GM18519 (cell line): Measurements from ENCODE around the gene CTSF.
"Not testable (repeated sequence)": the region's sequence is repeated elsewhere in the genome, so short reads cannot be mapped to it uniquely, and the experiment has no call there.

ENCODE experiments used
- ATAC-seq: cut with Tn5 transposase; IDR thresholded peaks from one replicate; pipeline ENCODE4 v1.9.1; 2021; ENCODE audit warnings: mild to moderate bottlenecking, moderate library complexity; ENCODE audit not compliant: unreplicated experiment, low FRiP score

CTSF gene

GRCh38 chr11:66540598-66540997, 27.8 kb downstream of the CTSF start:
- not testable (repeated sequence) for ATAC-seq

DNA sequence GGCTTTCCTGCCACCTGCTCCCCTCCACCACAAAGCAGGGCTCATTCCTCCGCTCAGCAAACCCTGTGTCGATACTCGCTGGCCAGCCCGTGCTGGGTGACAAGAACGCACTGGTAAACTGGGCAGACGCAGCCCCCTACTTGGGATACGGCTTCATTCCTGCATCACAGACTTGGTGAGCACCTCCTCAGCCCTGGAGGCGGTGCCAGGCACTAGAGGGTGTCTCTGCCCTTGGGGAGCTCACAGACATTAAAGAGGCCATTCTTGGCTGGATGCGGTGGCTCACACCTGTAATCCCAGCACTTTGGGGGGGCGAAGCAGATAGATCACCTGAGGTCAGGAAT, 28.6 kb downstream of the CTSF start:
- ATAC-seq: no peak

GRCh38 chr11:66539170-66539869, 29.1 kb downstream of the CTSF start:
- no peak for ATAC-seq

DNA sequence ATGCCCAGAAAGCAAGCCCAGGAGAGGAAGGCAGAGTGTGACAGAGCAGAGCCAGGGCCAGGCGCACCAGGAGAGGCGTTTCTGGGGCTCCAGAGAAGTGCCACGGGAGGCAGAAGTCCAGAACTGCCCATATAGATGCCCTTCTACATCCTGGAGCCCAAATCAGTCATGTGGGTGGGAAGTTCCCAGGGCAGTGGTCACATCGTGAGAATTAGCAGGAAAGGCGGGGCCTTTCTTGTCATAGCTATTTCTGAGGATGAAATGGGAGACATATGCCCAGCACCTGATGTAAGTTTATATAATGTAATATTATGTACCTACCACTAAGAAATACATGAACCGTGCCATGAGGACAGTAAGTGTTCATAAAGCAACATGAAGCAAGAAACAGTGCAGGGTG, 35.6 kb downstream of the CTSF start:
- no peak for ATAC-seq

DNA sequence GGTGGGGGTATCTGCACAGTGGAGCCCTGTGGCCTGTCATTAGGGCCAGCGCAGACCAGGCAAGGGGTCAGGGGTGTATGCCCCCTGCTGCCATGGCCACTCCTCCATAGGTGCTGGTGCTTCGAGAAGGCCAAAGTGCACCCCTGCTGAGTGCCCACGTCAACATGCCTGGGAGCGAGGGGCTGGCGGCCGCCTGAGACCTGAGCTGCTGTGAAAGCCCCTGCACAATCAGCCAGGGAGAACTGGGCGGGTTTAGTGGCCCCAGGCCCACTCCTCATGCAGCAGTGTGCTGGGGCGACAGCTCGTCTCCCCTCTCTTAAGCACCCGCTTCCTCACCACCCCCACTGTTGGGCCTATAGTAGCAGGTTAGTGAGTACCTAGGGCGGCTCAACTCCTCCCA, 36.6 kb downstream of the CTSF start:
- no peak for ATAC-seq

- no peak for ATAC-seq
These were observed 37.3 kb downstream of the CTSF start for GRCh38 chr11:66530927-66531709.

DNA sequence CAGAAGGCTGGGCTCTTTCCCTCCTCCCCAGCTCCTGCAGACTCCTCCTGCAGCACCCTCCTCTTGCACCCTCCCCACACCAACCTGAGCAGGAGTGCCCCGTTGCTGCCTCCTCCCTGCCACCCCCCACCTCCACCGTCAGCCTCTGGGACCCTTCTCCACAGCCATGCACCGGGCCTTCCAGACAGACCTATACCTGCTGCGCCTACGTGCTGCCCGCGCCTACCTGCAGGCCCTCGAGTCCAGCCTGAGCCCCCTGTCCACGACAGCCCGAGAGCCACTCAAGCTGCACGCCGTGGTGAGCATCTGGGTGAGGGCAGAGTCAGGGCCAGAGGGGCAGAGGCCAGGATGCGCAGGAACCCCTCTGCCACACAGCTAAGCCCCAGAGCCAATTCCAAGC, 38.8 kb downstream of the CTSF start:
- no peak for ATAC-seq

DNA sequence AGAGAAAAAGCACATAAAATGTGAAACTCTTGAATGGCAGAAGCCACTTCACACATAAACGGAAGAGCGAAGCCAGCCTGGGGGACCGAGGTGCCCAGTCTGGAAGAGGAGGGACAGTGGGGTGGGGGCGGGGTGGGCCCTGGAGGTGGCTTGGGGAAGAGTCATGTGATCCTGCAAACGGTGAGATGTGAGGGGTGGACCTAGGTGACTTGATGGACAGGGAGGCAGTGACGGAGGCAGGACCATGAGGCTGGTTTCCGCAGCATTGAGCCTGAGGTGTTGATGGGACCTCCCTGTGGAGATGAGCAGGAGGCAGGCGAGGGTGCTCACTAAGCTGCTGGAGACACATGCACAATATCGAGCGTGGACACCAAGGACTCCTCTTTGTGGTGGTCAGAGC, 39.3 kb downstream of the CTSF start:
- ATAC-seq: no peak

- no peak for ATAC-seq
These were observed 43.9 kb downstream of the CTSF start for GRCh38 chr11:66524304-66525040.

- no peak for ATAC-seq
These were observed 44.8 kb downstream of the CTSF start for GRCh38 chr11:66523611-66524010.
